ENCODE data around the gene NAGS.
"Not testable (repeated sequence)": the region's sequence is repeated elsewhere in the genome, so short reads cannot be mapped to it uniquely, and the experiment has no call there.

The NAGS gene

DNA sequence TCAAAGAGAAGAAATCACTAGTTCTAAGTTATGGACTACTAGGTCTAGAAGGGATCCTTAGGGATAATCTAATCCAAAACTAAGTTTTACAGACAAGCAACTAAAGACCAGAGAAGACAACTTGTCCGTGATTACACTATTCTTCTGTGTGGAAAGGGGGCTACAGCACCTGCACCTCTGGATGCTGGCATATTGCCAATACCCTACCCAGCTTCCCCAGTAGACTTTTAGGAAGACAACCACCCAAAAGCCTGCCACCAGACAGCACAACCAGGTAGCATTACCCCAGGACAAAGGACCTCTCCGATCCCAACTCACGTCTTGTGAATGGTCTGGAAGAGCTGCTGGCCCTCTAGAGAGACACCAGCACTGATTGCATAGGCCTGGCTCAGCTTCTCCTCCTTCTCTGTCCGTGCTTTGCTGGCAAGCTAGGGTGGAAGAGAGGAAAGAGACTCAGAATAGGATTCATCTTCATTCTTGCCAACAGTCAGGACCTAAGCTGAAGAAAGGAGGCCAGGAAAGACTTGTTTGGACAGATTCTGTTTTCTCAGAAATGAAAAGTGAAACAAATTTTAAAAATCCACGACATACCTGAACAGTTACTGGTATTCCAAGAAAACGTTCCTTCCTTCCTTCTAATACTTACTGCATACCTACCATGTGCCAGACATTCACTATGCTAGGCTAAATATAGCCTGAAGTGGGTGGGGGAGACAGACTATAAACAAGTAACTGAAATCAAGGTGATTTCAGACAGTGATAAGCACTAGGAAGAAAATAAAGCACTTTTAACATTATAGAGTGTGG is 35.6 kb downstream of the NAGS start:
- no peak for DNase-seq

GRCh38 chr17:44043272-44043696 is 38.9 kb downstream of the NAGS start:
- DNase-seq: no peak

DNA sequence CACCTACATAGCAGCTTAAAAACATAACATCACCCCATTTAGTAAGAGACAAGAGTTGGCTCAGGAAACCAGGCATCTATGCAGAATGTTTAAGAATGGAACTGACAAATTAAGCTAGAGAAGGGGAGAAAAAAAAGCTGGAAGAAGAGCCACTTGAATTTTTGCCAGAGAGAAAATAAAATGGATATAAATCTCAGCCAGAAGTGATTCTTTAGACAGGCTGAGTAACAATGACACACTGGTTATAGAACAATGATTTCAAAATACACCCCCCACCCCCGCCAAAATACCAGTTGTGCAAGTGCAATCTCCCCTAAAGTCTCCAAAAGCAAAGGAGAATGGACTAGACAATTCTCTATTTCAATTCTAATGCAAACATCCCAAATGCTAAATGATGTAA is 39.6 kb downstream of the NAGS start:
- no peak for DNase-seq

DNA sequence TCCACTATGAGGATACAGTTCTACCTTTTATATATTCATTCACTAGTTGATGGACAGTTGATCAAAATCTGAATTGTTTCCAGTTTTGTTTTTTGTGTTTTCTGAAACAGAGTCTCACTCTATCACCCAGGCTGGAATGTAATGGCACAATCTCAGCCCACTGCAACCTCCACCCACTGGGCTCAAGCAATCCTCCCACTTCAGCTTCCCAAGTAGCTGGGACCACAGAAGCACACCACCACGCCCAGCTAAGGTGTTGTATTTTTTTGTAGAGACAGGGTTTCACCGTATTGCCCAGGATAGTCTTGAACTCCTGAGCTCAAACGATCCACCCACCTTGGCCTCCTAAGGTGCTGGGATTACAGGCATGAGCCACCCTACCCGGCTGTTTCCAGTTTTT is 41.1 kb downstream of the NAGS start:
- no peak for DNase-seq

DNA sequence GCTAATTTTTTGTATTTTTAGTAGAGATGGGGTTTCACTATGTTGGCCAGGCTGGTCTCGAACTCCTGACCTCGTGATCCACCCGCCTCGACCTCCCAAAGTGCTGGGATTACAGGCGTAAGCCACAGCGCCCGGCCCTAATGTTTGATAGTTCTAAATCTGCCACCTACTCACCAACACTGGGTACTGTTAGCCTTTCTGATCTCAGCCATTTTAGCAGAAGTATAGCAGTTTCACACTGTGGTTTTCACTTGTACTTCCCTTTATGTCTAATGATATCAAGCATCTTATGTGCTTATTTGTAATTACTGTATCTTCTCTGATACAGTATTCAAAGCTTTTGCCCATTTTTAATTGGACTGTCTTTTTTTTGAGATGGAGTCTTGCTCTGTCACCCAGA is 42.5 kb downstream of the NAGS start:
- not testable (repeated sequence) for DNase-seq

DNA sequence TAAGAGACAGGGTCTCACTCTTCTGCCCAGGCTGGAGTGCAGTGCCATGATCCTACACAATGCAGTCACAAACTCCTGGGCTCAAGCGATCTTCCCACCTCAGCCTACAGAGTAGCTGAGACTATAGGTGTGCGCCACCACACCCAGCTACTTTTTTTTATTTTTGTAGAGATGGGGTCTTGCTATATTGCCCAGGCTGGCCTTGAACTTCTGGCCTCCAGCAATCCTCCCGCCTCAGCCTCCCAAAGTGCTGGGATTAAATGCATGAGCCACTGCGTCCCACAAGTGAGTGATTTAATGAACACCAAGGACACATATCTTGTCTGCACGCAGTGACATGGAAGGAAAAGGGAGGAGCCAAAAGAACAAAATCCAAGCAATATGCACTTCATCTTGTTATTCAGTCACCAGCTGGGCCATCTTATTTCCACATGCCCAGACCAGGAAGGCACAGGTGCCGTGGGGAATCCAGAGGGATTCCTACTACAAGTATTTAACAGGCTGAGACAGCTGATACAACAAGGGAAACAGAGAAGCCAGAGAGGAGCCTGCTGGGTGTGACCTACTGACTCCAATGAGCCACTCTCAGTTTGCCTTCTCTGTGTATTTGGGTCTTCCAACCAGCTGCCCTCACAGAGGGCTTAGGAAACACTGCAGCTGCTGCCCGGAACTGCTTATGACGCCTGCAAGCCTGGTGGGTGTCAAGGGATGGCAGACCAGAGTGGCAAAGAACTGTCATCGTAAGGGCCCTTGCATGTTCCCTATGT is 45.1 kb downstream of the NAGS start:
- DNase-seq: peak; percentile 94 to 95

DNA sequence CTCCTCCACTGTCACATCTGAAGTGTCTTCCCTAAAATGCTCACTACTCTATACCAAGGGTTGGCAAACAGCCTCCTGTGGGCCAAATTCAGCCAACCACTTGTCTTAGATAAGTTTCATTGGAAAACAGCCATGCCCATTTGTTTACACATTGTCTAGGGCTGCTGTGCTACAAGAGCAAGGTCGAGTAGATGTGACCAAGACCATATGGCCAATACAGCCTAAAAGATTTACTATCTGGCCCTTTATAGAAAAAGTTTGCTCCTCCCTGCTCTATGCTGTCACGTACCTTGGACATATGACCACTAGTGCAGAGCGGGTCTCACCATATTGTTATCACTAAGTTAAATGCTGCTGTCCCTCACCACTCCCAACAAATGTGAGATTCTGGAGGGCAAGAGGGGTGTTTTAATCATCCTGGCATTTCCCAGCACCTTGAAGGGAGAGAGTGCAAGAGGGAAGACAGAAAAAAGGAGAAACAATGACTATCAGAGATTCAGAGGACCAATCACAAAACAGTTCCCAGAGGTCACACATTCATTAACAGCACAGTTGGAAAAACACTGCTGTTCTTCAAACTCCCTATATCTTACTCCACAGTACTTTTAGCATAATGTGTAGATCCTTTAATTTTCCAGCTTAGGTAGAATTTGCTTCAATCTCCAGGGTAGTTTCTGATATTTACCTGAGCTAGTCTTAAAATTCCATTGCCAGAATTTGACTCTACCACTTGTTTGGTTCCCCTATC is 48.9 kb downstream of the NAGS start:
- DNase-seq: no peak

All from SHP77 (cell line).